Dermis blood vessel endothelial cell (primary cell): ENCODE results near the gene AGMO. TPM values are rescaled to one million over a fixed set of nuclear protein-coding genes. Genes with fewer than 3 reads are reported as not detected.

Experiments
- DNase-seq: peaks from one replicate; pipeline ENCODE4 v3.0.0; 2010
- total RNA-seq: library from RNA; depleted of rRNA; stranded (reverse); fragments of >200 nt; gene quantifications from 2 replicates; pipeline ENCODE4 v1.2.3, GENCODE V29; 2014

AGMO gene
- total RNA-seq: 1.9 and 6.7 TPM in 2 replicates

- DNase-seq: peak; percentile 88
Measured at GRCh38 chr7:15561835-15562234, at the start of gene AGMO. AGMO (minus strand) TSS chr7:15562015.

- no peak for DNase-seq
Measured at GRCh38 chr7:15610503-15610902, 48.7 kb upstream of the AGMO start.

GRCh38 chr7:15609287-15609686 lies 47.5 kb upstream of the AGMO start:
- DNase-seq: no peak

- no peak for DNase-seq
Measured at GRCh38 chr7:15607529-15608210, 45.9 kb upstream of the AGMO start.

GRCh38 chr7:15606561-15606960 lies 44.7 kb upstream of the AGMO start:
- no peak for DNase-seq

GRCh38 chr7:15604166-15604565 lies 42.4 kb upstream of the AGMO start:
- no peak for DNase-seq

- peak; percentile 48 for DNase-seq
Measured at GRCh38 chr7:15603124-15603523, 41.3 kb upstream of the AGMO start.

- peak; percentile 67 for DNase-seq
Measured at GRCh38 chr7:15602236-15602635, 40.4 kb upstream of the AGMO start.

- DNase-seq: no peak
Measured at GRCh38 chr7:15601175-15601574, 39.4 kb upstream of the AGMO start.

- DNase-seq: no peak
Measured at GRCh38 chr7:15600298-15600697, 38.5 kb upstream of the AGMO start.

GRCh38 chr7:15594461-15594860 lies 32.6 kb upstream of the AGMO start:
- no peak for DNase-seq

- DNase-seq: no peak
Measured at GRCh38 chr7:15593382-15593781, 31.6 kb upstream of the AGMO start.

- DNase-seq: no peak
Measured at GRCh38 chr7:15586266-15586665, 24.5 kb upstream of the AGMO start.

- no peak for DNase-seq
Measured at GRCh38 chr7:15584575-15584974, 22.8 kb upstream of the AGMO start.

- no peak for DNase-seq
Measured at GRCh38 chr7:15582773-15583172, 21.0 kb upstream of the AGMO start.

- DNase-seq: no peak
Measured at GRCh38 chr7:15581352-15581951, 19.6 kb upstream of the AGMO start.

GRCh38 chr7:15580604-15581351 lies 19.0 kb upstream of the AGMO start:
- peak; percentile 67 for DNase-seq

- DNase-seq: no peak
Measured at GRCh38 chr7:15577600-15577999, 15.8 kb upstream of the AGMO start.

GRCh38 chr7:15571301-15571878 lies 9.6 kb upstream of the AGMO start:
- DNase-seq: peak; percentile 59

GRCh38 chr7:15567652-15568051 lies 5.8 kb upstream of the AGMO start:
- DNase-seq: no peak

GRCh38 chr7:15567036-15567435 lies 5.2 kb upstream of the AGMO start:
- DNase-seq: no peak

- DNase-seq: no peak
Measured at GRCh38 chr7:15566476-15566875, 4.7 kb upstream of the AGMO start.

- peak; percentile 50 for DNase-seq
Measured at GRCh38 chr7:15560968-15561367, 847 bp downstream of the AGMO start.
